Parathyroid adenoma (tissue), 2 donors: Measurements from ENCODE around the gene ABCA6.

ENCODE experiments used
- H2AFZ ChIP-seq: fragments of 300-600 bp; sonication (generic); one replicate; pipeline ENCODE4 v1.7.0; 2017; ENCODE audit warnings: antibody characterized with exemption, mild to moderate bottlenecking
- H3K27ac ChIP-seq: fragments of 300-600 bp; sonication (generic); one replicate; pipeline ENCODE4 v1.7.0; 2017
- H3K27me3 ChIP-seq: fragments of 300-600 bp; sonication (generic); one replicate; pipeline ENCODE4 v1.7.0; 2017; ENCODE audit warnings: low read length; ENCODE audit not compliant: control insufficient read depth, insufficient read depth
- H3K36me3 ChIP-seq: fragments of 300-600 bp; sonication (generic); one replicate; pipeline ENCODE4 v1.7.0; 2017; ENCODE audit warnings: low read length; ENCODE audit not compliant: control insufficient read depth, insufficient read depth
- H3K4me1 ChIP-seq: fragments of 300-600 bp; sonication (generic); one replicate; pipeline ENCODE4 v1.7.0; 2017; ENCODE audit warnings: control low read depth
- H3K4me2 ChIP-seq: fragments of 300-600 bp; sonication (generic); one replicate; pipeline ENCODE4 v1.7.0; 2017; ENCODE audit warnings: low read length
- H3K4me3 ChIP-seq: fragments of 300-600 bp; sonication (generic); one replicate; pipeline ENCODE4 v1.7.0; 2017; ENCODE audit warnings: low read depth, low read length
- H3K79me2 ChIP-seq: fragments of 300-600 bp; sonication (generic); one replicate; pipeline ENCODE4 v1.7.0; 2017; ENCODE audit warnings: control low read depth
- H3K9ac ChIP-seq: fragments of 300-600 bp; sonication (generic); one replicate; pipeline ENCODE4 v1.7.0; 2017; ENCODE audit warnings: mild to moderate bottlenecking
- H3K9me3 ChIP-seq: fragments of 300-600 bp; sonication (generic); one replicate; pipeline ENCODE4 v1.7.0; 2017; ENCODE audit warnings: low read length; ENCODE audit not compliant: control insufficient read depth
- TF ChIP-seq, protein P1 (sequence below): fragments of 300-600 bp; sonication (generic); IDR thresholded peaks from one replicate; pipeline ENCODE4 v1.7.0; 2017; ENCODE audit warnings: antibody characterized with exemption, mild to moderate bottlenecking
- donor health status: primary hyperparathyroidism.

ABCA6 gene, protein sequence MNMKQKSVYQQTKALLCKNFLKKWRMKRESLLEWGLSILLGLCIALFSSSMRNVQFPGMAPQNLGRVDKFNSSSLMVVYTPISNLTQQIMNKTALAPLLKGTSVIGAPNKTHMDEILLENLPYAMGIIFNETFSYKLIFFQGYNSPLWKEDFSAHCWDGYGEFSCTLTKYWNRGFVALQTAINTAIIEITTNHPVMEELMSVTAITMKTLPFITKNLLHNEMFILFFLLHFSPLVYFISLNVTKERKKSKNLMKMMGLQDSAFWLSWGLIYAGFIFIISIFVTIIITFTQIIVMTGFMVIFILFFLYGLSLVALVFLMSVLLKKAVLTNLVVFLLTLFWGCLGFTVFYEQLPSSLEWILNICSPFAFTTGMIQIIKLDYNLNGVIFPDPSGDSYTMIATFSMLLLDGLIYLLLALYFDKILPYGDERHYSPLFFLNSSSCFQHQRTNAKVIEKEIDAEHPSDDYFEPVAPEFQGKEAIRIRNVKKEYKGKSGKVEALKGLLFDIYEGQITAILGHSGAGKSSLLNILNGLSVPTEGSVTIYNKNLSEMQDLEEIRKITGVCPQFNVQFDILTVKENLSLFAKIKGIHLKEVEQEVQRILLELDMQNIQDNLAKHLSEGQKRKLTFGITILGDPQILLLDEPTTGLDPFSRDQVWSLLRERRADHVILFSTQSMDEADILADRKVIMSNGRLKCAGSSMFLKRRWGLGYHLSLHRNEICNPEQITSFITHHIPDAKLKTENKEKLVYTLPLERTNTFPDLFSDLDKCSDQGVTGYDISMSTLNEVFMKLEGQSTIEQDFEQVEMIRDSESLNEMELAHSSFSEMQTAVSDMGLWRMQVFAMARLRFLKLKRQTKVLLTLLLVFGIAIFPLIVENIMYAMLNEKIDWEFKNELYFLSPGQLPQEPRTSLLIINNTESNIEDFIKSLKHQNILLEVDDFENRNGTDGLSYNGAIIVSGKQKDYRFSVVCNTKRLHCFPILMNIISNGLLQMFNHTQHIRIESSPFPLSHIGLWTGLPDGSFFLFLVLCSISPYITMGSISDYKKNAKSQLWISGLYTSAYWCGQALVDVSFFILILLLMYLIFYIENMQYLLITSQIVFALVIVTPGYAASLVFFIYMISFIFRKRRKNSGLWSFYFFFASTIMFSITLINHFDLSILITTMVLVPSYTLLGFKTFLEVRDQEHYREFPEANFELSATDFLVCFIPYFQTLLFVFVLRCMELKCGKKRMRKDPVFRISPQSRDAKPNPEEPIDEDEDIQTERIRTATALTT (N-terminal part only)

DNA sequence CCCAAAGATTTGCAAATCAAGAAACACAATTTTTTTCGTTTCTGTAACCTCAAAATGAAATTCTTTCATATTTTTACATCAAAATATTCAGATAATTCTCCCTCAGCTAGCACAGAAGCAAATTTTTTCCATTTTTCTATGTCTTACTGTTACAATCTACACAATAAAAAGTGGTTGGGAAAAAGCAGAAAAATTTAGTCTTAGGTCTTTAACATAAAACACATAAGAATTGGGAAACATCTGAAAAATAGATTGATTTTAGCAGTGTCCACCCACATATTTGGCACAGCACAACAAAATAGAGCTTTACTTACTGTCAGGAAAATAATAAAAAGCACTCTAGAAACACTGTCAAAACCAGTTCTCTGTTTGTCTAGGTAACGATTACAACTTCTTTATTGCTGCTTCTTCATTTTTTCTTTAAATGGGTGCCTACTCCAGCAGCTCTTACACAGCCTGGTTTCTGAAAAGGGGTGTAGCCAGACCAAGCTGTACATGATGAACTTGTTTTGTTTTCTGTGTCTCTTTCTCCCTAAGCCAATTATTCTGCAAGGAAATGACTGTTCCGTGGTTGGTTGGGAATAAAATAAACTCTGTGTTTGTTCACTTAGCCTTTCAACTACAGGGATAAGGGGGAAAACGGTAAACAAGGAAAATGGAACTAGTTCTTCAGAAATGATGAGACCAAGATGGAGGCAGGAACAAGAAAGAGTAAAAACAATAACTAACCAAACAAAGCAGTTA lies at the start of gene ABCA6:
Gene ABCA6 (minus strand): TSS at position 465 of the 744 bp plus-strand sequence. CDS start 1,192 bp downstream, outside the sequence.
- Histone ChIP-seq H3K4me2 (no peak within 1 kb of the TSS), H3K4me3 (no peak within 1 kb of the TSS), H3K4me1 (no peaks in the 10 kb centered on the region), H2AFZ (no peak within 1 kb of the TSS), H3K36me3 (no peaks in the 10 kb centered on the region), H3K27ac (no peak within 1 kb of the TSS), H3K9ac (no peak within 1 kb of the TSS), H3K9me3 (no peaks in the 10 kb centered on the region), H3K27me3 (no peaks in the 10 kb centered on the region), H3K79me2 (no peaks in the 10 kb centered on the region)
- TF ChIP-seq, protein P1, sequence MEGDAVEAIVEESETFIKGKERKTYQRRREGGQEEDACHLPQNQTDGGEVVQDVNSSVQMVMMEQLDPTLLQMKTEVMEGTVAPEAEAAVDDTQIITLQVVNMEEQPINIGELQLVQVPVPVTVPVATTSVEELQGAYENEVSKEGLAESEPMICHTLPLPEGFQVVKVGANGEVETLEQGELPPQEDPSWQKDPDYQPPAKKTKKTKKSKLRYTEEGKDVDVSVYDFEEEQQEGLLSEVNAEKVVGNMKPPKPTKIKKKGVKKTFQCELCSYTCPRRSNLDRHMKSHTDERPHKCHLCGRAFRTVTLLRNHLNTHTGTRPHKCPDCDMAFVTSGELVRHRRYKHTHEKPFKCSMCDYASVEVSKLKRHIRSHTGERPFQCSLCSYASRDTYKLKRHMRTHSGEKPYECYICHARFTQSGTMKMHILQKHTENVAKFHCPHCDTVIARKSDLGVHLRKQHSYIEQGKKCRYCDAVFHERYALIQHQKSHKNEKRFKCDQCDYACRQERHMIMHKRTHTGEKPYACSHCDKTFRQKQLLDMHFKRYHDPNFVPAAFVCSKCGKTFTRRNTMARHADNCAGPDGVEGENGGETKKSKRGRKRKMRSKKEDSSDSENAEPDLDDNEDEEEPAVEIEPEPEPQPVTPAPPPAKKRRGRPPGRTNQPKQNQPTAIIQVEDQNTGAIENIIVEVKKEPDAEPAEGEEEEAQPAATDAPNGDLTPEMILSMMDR, result no peak

DNA sequence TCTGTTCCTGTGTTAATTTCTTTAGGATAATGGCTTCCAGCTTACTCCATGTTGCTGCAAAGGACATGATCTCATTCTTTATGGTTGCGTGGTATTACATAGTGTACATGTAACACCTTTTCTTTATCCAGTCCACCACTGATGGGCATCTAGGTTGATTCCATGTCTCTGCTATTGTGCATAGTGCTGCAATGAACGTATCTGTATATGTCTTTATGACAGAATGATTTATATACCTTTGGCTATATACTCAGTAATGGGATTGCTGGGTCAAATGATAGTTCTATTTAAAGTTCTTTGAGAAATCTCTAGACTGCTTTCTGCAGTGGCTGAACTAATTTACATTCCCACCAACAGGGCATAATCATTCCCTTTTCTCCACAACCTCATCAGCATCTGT lies 47.1 kb upstream of the ABCA6 start:
- Histone ChIP-seq H3K27me3 (no peaks in the 10 kb centered on the region), H2AFZ (no peak overlapping the region), H3K9me3 (no peaks in the 10 kb centered on the region), H3K4me1 (no peaks in the 10 kb centered on the region), H3K9ac (no peak overlapping the region), H3K27ac (no peak overlapping the region), H3K4me3 (no peak overlapping the region), H3K36me3 (no peaks in the 10 kb centered on the region), H3K4me2 (no peak overlapping the region), H3K79me2 (no peaks in the 10 kb centered on the region)
- TF ChIP-seq, protein P1, result no peak

DNA sequence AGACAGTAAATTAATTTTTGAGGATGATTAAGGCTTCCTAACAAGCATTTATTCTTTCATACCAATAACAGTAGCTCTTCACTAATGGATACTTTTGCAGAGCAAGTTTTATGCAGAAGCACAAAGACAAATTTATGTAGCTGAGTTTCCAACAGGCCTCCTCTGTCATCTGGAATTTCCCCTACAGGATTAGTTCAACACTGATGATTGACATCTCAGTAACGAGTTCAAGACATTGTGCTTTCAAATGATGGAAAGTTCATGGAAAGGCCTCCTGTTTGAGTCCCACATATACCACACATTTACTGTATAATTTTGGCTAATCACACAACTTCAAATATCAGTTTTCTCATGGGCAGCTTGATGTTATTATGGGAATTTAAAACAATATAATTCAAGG lies 46.4 kb upstream of the ABCA6 start:
- no peak overlapping the region for H3K9ac ChIP-seq
- no peak overlapping the region for H3K27ac ChIP-seq
- no peak overlapping the region for H2AFZ ChIP-seq
- no peaks in the 10 kb centered on the region for H3K9me3 ChIP-seq
- H3K27me3 ChIP-seq, result no peaks in the 10 kb centered on the region
- TF ChIP-seq, protein P1, result no peak
- H3K4me3 ChIP-seq, result no peak overlapping the region
- no peak overlapping the region for H3K4me2 ChIP-seq
- H3K79me2 ChIP-seq, result no peaks in the 10 kb centered on the region
- H3K4me1 ChIP-seq, result no peaks in the 10 kb centered on the region
- no peaks in the 10 kb centered on the region for H3K36me3 ChIP-seq

DNA sequence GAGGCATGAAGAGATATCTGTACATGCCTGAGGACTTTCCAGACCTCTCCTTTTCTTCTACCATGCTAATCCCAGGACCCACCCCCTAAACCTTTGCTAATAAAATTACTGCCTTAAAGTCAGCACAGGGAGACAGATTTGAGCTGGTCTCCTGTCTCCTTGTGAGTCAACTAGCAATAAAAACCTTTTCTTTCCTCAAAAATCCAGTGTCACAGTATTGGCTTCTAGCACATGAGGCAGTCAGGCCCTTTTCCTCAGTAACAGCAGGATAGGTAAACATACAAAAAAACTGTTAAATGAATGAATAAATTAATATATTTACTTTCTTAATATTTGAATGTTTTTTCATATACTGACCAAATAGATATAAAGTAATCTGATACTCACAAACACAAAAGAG lies 45.6 kb upstream of the ABCA6 start:
- Histone ChIP-seq H3K9ac (no peak overlapping the region), H3K27me3 (no peaks in the 10 kb centered on the region), H3K4me2 (no peak overlapping the region), H3K79me2 (no peaks in the 10 kb centered on the region), H3K9me3 (no peaks in the 10 kb centered on the region), H3K4me3 (no peak overlapping the region), H3K27ac (no peak overlapping the region), H3K4me1 (no peaks in the 10 kb centered on the region), H3K36me3 (no peaks in the 10 kb centered on the region), H2AFZ (no peak overlapping the region)
- TF ChIP-seq, protein P1, result no peak
